HG03354 (cell line): ENCODE measurements around the gene PEX26.
"Not testable (repeated sequence)": the region's sequence is repeated elsewhere in the genome, so short reads cannot be mapped to it uniquely, and the experiment has no call there.

ENCODE experiments used
- ATAC-seq: cut with Tn5 transposase; IDR thresholded peaks from one replicate; pipeline ENCODE4 v1.9.1; 2021; ENCODE audit warnings: mild to moderate bottlenecking; ENCODE audit not compliant: unreplicated experiment, poor library complexity, severe bottlenecking

PEX26 gene

GRCh38 chr22:18077639-18078328 is at the start of gene PEX26:
TSS of gene PEX26 (plus strand) at chr22:18077990. CDS start at chr22:18078377, 387 bp downstream.
- ATAC-seq: peak; percentile 94

GRCh38 chr22:18028817-18029527 is 48.8 kb upstream of the PEX26 start:
- no peak for ATAC-seq

GRCh38 chr22:18029686-18030267 is 48.0 kb upstream of the PEX26 start:
- no peak for ATAC-seq

GRCh38 chr22:18031695-18032454 is 45.9 kb upstream of the PEX26 start:
- no peak for ATAC-seq

GRCh38 chr22:18032455-18033101 is 45.2 kb upstream of the PEX26 start:
- ATAC-seq: no peak

- ATAC-seq: no peak
These were observed 44.4 kb upstream of the PEX26 start for GRCh38 chr22:18033204-18033998.

GRCh38 chr22:18034076-18034475 is 43.7 kb upstream of the PEX26 start:
- ATAC-seq: no peak

- ATAC-seq: no peak
These were observed 42.0 kb upstream of the PEX26 start for GRCh38 chr22:18035751-18036150.

- not testable (repeated sequence) for ATAC-seq
These were observed 36.9 kb upstream of the PEX26 start for GRCh38 chr22:18040898-18041297.

GRCh38 chr22:18042685-18043084 is 35.1 kb upstream of the PEX26 start:
- ATAC-seq: no peak

- ATAC-seq: no peak
These were observed 33.1 kb upstream of the PEX26 start for GRCh38 chr22:18044548-18045271.

- ATAC-seq: no peak
These were observed 32.0 kb upstream of the PEX26 start for GRCh38 chr22:18045794-18046193.

GRCh38 chr22:18048041-18048440 is 29.7 kb upstream of the PEX26 start:
- ATAC-seq: no peak

- no peak for ATAC-seq
These were observed 29.3 kb upstream of the PEX26 start for GRCh38 chr22:18048441-18048898.

GRCh38 chr22:18050065-18050464 is 27.7 kb upstream of the PEX26 start:
- no peak for ATAC-seq

- ATAC-seq: not testable (repeated sequence)
These were observed 26.7 kb upstream of the PEX26 start for GRCh38 chr22:18051113-18051512.

- ATAC-seq: not testable (repeated sequence)
These were observed 24.4 kb upstream of the PEX26 start for GRCh38 chr22:18053216-18053946.
